T47D (cell line): Measurements from ENCODE around the gene SCUBE1.

Experiments used
- DNase-seq, 2 experiments: peaks; one replicate each; pipeline versions ENCODE4 v3.0.0 to v3.0.0-alpha.2; 2011 to 2012; ENCODE audit warnings: low read depth in 1 of 2, low spot score in 1 of 2
- JUND ChIP-seq: IDR thresholded peaks from 2 replicates; pipeline ENCODE4 v1.6.1; 2012; ENCODE audit warnings: low read depth
- in situ Hi-C: cut with HindIII; loops from 2 replicates; pipeline ENCODE4 v1.10.0; 2016; ENCODE audit warnings: low sequenced_read_pairs, low pct_unique_long_range_greater_than_20kb

SCUBE1 gene

DNA sequence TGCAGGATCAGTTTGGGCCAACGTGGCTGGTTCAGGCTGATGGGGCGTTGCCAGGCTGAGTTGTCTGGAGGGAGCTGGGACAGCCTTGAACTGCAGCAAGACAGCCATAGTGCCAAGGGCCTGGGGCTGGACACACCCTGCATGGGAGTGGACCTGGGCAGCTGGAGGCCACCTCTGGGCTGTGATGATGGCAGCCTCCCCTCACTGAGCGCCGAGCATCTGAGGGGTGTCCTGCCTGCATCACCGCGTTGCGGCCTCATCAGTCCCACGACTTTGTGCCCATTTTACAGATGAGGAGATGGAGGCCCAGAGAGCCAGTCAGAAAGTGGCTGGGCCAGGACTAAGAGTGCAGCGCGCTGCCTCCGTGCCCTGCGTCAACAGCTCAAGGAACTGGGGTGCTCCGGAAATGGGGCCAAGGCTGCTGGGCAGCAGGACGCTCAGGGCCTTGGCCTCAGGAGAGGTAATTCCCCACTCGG is 192.4 kb downstream of the SCUBE1 start:
- no peak for DNase-seq
- no peak for TF ChIP-seq JUND
- in situ Hi-C loops, result no loop called here

DNA sequence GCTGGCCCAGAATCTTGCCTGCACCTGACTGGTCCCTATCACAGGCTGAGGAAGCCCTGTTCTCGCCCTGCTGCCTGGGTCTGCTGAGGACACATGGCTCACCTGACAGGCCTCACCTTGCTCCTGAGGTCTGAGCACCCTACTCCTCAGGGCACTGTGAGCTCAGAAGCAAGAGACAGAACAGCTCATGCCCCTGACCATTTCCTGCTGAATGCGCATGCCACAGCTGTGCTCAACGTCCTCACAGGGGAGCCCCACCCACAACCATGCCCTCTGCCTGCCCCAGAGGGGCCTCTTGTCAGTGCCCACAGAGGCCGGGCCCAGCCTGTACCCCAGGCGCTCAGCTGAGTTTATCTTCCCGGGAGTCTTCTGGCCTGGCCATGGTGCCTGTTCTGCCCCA is 194.6 kb downstream of the SCUBE1 start:
- no peak for TF ChIP-seq JUND
- DNase-seq, result no peak
- in situ Hi-C loops, result no loop called here

DNA sequence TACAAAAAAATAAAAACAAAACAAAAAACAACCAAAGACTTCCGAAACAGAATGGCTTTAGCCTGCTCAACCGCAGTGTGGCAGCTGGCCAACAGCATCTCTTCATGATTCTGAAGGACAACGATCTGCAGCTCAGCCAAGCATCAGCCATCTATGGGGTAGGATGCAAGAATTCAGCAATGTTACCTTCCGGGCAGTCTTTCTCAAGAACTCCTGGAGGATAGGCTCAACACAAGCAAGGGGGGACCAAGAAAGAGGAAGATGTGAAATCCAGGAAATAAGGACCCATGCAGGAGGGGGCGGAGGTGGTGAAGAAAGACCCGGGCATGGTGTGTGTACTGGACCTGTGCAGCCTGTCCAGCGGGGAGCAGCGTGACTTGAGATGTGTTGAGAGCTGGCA is 195.4 kb downstream of the SCUBE1 start:
- no peak for TF ChIP-seq JUND
- no peak for DNase-seq
- in situ Hi-C loops, result no loop called here
